Caki2 (cell line): ENCODE results near the gene RRP12. TPM values are rescaled to one million over a fixed set of nuclear protein-coding genes. Genes with fewer than 3 reads are reported as not detected.

Experiments used
- DNase-seq: peaks from one replicate; pipeline ENCODE4 v3.0.0-alpha.2; 2015; ENCODE audit warnings: low read depth
- in situ Hi-C: cut with HindIII; loops from 2 replicates; pipeline ENCODE4 v1.10.0; 2016; ENCODE audit warnings: low sequenced_read_pairs, low pct_unique_long_range_greater_than_20kb, mixed read lengths
- total RNA-seq: library from RNA; depleted of rRNA; stranded (reverse); fragments of >200 nt; shearing (Covaris generic); gene quantifications from 2 replicates; pipeline ENCODE4 v1.2.3, GENCODE V29; 2014; ENCODE audit warnings: low replicate concordance

The RRP12 gene
- total RNA-seq, 1 experiment from 2014 or later, result 19.9 TPM

- DNase-seq, result no peak
- in situ Hi-C loops, result no loop called here
Measured at GRCh38 chr10:97378933-97379921, 21.9 kb downstream of the RRP12 start.

GRCh38 chr10:97376413-97376812 lies 24.7 kb downstream of the RRP12 start:
- no peak for DNase-seq
- in situ Hi-C loops, result no loop called here

- in situ Hi-C loops, result no loop called here
Measured at GRCh38 chr10:97373456-97373855, 27.7 kb downstream of the RRP12 start.

GRCh38 chr10:97372233-97372875 lies 28.8 kb downstream of the RRP12 start:
- DNase-seq, result no peak
- in situ Hi-C loops, result no loop called here

More at GRCh38 chr10:97373456-97373855, 27.7 kb downstream of the RRP12 start:
- no peak for DNase-seq

GRCh38 chr10:97371696-97372095 lies 29.4 kb downstream of the RRP12 start:
- DNase-seq, result no peak
- in situ Hi-C loops, result no loop called here

- DNase-seq, result no peak
- in situ Hi-C loops, result no loop called here
Measured at GRCh38 chr10:97367126-97367649, 34.0 kb downstream of the RRP12 start.

GRCh38 chr10:97366572-97366971 lies 34.6 kb downstream of the RRP12 start:
- in situ Hi-C loops, result no loop called here
- no peak for DNase-seq

GRCh38 chr10:97365761-97366351 lies 35.3 kb downstream of the RRP12 start:
- DNase-seq, result no peak
- in situ Hi-C loops, result no loop called here

GRCh38 chr10:97363071-97363470 lies 38.1 kb downstream of the RRP12 start:
- no peak for DNase-seq
- in situ Hi-C loops, result no loop called here

GRCh38 chr10:97362310-97363033 lies 38.7 kb downstream of the RRP12 start:
- no peak for DNase-seq
- in situ Hi-C loops, result no loop called here

GRCh38 chr10:97361537-97361901 lies 39.6 kb downstream of the RRP12 start:
- in situ Hi-C loops, result no loop called here

GRCh38 chr10:97360705-97361536 lies 40.2 kb downstream of the RRP12 start:
- DNase-seq, result no peak
- in situ Hi-C loops, result no loop called here

More at GRCh38 chr10:97361537-97361901, 39.6 kb downstream of the RRP12 start:
- no peak for DNase-seq

- in situ Hi-C loops, result no loop called here
- DNase-seq, result no peak
Measured at GRCh38 chr10:97358781-97359180, 42.4 kb downstream of the RRP12 start.

- no peak for DNase-seq
- in situ Hi-C loops, result no loop called here
Measured at GRCh38 chr10:97358349-97358748, 42.8 kb downstream of the RRP12 start.

- DNase-seq, result no peak
- in situ Hi-C loops, result no loop called here
Measured at GRCh38 chr10:97356918-97357317, 44.2 kb downstream of the RRP12 start.

- no peak for DNase-seq
- in situ Hi-C loops, result no loop called here
Measured at GRCh38 chr10:97356318-97356914, 44.7 kb downstream of the RRP12 start.

- in situ Hi-C loops, result no loop called here
Measured at GRCh38 chr10:97355571-97355975, 45.6 kb downstream of the RRP12 start.

More at GRCh38 chr10:97355571-97355975, 45.6 kb downstream of the RRP12 start:
- no peak for DNase-seq
